Spleen (tissue), 11 donors: ENCODE measurements around the gene CYP2A7. TPM values are rescaled to one million over a fixed set of nuclear protein-coding genes. Genes with fewer than 3 reads are reported as not detected.
A peak's percentile ranks its signal among the peaks of the same experiment; 100 is the strongest.
"Not testable (repeated sequence)": the region's sequence is repeated elsewhere in the genome, so short reads cannot be mapped to it uniquely, and the experiment has no call there.

Experiments
- DNase-seq: peaks from one replicate; pipeline ENCODE4 v3.0.0-alpha.2; 2020
- H3K27ac ChIP-seq, 8 donors: fragments of 200-600 bp; sonication (generic) in 7 of 8; 1 replicate in 4 of 8; 2 replicates in 4 of 8; pipeline versions ENCODE4 v1.5.0 to v1.8.0; 2016 to 2021; ENCODE audit warnings: inconsistent platforms in 4 of 8, mild to moderate bottlenecking in 4 of 8, moderate library complexity in 1 of 8
- H3K27me3 ChIP-seq, 7 donors: fragments of 200-600 bp; sonication (generic) in 6 of 7; replicated peaks in 1 of 7; 1 replicate in 4 of 7; 2 replicates in 3 of 7; pipeline versions ENCODE4 v1.5.0 to v1.8.0; 2016 to 2021; ENCODE audit warnings: inconsistent platforms in 3 of 7, mild to moderate bottlenecking in 1 of 7
- H3K36me3 ChIP-seq, 6 donors: fragments of 200-600 bp; sonication (generic) in 5 of 6; 1 replicate in 4 of 6; 2 replicates in 2 of 6; pipeline versions ENCODE4 v1.5.0 to v1.8.0; 2016 to 2021; ENCODE audit warnings: inconsistent platforms in 2 of 6
- H3K4me1 ChIP-seq, 6 donors: fragments of 200-600 bp; sonication (generic) in 5 of 6; 1 replicate in 3 of 6; 2 replicates in 3 of 6; pipeline versions ENCODE4 v1.5.0 to v1.8.0; 2016 to 2021; ENCODE audit warnings: inconsistent platforms in 3 of 6
- H3K4me3 ChIP-seq, 8 donors: fragments of 200-600 bp; sonication (generic) in 7 of 8; 1 replicate in 4 of 8; 2 replicates in 4 of 8; pipeline versions ENCODE4 v1.5.0 to v1.8.0; 2016 to 2021; ENCODE audit warnings: inconsistent platforms in 4 of 8, mild to moderate bottlenecking in 4 of 8, moderate library complexity in 2 of 8
- H3K9me3 ChIP-seq, 8 donors: fragments of 200-600 bp; sonication (generic) in 7 of 8; 1 replicate in 4 of 8; 2 replicates in 4 of 8; pipeline versions ENCODE4 v1.5.0 to v1.8.0; 2016 to 2021; ENCODE audit warnings: inconsistent platforms in 4 of 8
- POLR2A ChIP-seq, 3 donors: fragments of 450-650 bp; IDR thresholded peaks; one replicate each; pipeline ENCODE4 v1.5.1; 2017; ENCODE audit warnings: antibody characterized with exemption in 3 of 3, mild to moderate bottlenecking in 1 of 3
- POLR2AphosphoS5 ChIP-seq, 3 donors: sonication (generic); formaldehyde crosslinking; IDR thresholded peaks; one replicate each; pipeline ENCODE4 v1.5.1; 2017; ENCODE audit warnings: antibody characterized with exemption in 3 of 3
- WGBS, 5 donors: extraction: QIAGEN DNeasy Blood & Tissue Kit in 3 of 5; methylation state at CpG; one replicate each; pipeline versions ENCODE4 v1.1.5 to v1.1.7; 2013 to 2018; 5-methylcytosine and 5-hydroxymethylcytosine counted together
- intact Hi-C: fragments of 100-400 bp; cut with DNase I; formaldehyde crosslinking; loops from one replicate; pipeline ENCODE4 v1.15.0; 2023; ENCODE audit warnings: low total_unique reads
- polyA plus RNA-seq, 3 donors: library from polyadenylated mRNA; stranded (reverse); fragments of 200-250 nt; gene quantifications; one replicate each; pipeline ENCODE4 v1.2.1, GENCODE V29; 2013
- total RNA-seq, 7 donors: library from RNA; depleted of rRNA in 3 of 7; stranded (reverse); fragments of >200 nt in 3 of 7; fragmentation: NEBNext Ultra II Directional in 4 of 7; extraction: Animal tissue kit (Norgen Biotek cat#: 25700) in 4 of 7; gene quantifications; one replicate each; pipeline versions ENCODE4 v1.1.0 to v1.2.1, GENCODE V29; 2016 to 2021
- TF ChIP-seq, protein P1 (sequence below), 11 experiments: fragments of 200-600 bp in 7 of 11; fragments of 450-650 bp in 4 of 11; sonication (generic) in 4 of 11; IDR thresholded peaks in 8 of 11; conservative IDR thresholded peaks in 3 of 11; 1 replicate in 7 of 11; 2 replicates in 4 of 11; pipeline versions ENCODE4 v1.4.0 to v1.8.0; 2016 to 2021; ENCODE audit warnings: antibody characterized with exemption in 11 of 11, inconsistent platforms in 4 of 11, mild to moderate bottlenecking in 1 of 11
- donor health status: healthy with polysubstance abuse.
- donor health status: DM: no; HTN: no; CAD: no; lungs with moderate emphysema.
- donor health status: DM: no; HTN: no; CAD: no.
- donor health status: Bipolar disorder and iron deficiency.
- donor health status: healthy.
- donor health status: DM: no; HTN: no; CAD: no.
- donor health status: DM: yes; HTN: yes; CAD: no.

Gene CYP2A7
- total and polyA plus RNA-seq, 10 donors = not detected

GRCh38 chr19:40908976-40909375, 26.9 kb upstream of the CYP2A7 start:
- Histone ChIP-seq H3K9me3 (peaks cover 0 to 15% (median 0%) of the 10 kb centered on the region in 8 donors), H3K4me3 (peak overlapping the region in 2 of 8 donors; percentile 30 to 43), H3K27me3 (peaks cover 0 to 62% (median 0%) of the 10 kb centered on the region in 7 donors), H3K27ac (peak overlapping the region in 2 of 8 donors; percentile 29 to 55), H3K4me1 (peaks cover 0 to 12% (median 3%) of the 10 kb centered on the region in 6 donors), H3K36me3 (no peaks in the 10 kb centered on the region)
- 6 to 64% (median 51%) methylated on average over 5 to 6 of the region's 6 CpGs for WGBS, 5 donors
- TF ChIP-seq, protein P1, sequence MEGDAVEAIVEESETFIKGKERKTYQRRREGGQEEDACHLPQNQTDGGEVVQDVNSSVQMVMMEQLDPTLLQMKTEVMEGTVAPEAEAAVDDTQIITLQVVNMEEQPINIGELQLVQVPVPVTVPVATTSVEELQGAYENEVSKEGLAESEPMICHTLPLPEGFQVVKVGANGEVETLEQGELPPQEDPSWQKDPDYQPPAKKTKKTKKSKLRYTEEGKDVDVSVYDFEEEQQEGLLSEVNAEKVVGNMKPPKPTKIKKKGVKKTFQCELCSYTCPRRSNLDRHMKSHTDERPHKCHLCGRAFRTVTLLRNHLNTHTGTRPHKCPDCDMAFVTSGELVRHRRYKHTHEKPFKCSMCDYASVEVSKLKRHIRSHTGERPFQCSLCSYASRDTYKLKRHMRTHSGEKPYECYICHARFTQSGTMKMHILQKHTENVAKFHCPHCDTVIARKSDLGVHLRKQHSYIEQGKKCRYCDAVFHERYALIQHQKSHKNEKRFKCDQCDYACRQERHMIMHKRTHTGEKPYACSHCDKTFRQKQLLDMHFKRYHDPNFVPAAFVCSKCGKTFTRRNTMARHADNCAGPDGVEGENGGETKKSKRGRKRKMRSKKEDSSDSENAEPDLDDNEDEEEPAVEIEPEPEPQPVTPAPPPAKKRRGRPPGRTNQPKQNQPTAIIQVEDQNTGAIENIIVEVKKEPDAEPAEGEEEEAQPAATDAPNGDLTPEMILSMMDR (IDR thresholded peaks at IDR 0.05 in 8 of 11, conservative IDR thresholded peaks at IDR 0.05 in 3 of 11) = peak in 5 of 11 experiments; percentile 10 to 62 (median 44)
- no peak for TF ChIP-seq POLR2AphosphoS5 (IDR thresholded peaks at IDR 0.05)
- TF ChIP-seq POLR2A (IDR thresholded peaks at IDR 0.05) = no peak
- intact Hi-C loops = no loop called here
- no peak for DNase-seq

GRCh38 chr19:40907968-40908735, 26.1 kb upstream of the CYP2A7 start:
- H3K4me3 ChIP-seq = peak overlapping the region in 5 of 8 donors; percentile 7 to 53 (median 30)
- H3K9me3 ChIP-seq = peaks cover 0 to 9% (median 0%) of the 10 kb centered on the region in 8 donors
- 5 to 29% (median 24%) methylated on average over 20 to 21 of the region's 21 CpGs for WGBS, 5 donors
- H3K27me3 ChIP-seq = peaks cover 0 to 56% (median 0%) of the 10 kb centered on the region in 7 donors
- H3K27ac ChIP-seq = peak overlapping the region in 2 of 8 donors; percentile 29 to 55
- no peaks in the 10 kb centered on the region for H3K36me3 ChIP-seq
- TF ChIP-seq, protein P1 (IDR thresholded peaks at IDR 0.05 in 8 of 11, conservative IDR thresholded peaks at IDR 0.05 in 3 of 11) = no peak
- TF ChIP-seq POLR2AphosphoS5 (IDR thresholded peaks at IDR 0.05) = peak in 1 of 3 donors; percentile 19
- TF ChIP-seq POLR2A (IDR thresholded peaks at IDR 0.05) = no peak
- DNase-seq = peak; percentile 85
- intact Hi-C loops = no loop called here
- H3K4me1 ChIP-seq = peaks cover 0 to 12% (median 3%) of the 10 kb centered on the region in 6 donors

DNA sequence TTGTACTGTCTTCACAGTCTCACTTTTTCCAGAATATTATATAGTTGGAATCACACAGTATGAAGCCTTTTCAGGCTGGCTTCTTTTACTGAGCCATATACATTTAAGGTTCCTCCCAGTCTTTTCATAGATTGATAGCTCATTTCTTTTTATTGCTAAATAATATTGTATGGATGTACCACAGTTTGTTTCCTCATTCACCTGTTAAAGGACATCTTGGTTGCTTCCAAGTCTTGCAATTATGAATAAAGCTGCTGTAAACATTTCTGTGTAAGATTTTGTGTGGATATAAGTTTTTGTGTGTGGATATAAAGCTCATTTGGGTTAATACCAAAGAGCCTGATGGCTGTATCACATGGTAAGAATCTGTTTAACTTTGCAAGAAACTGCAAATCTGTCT, 24.5 kb upstream of the CYP2A7 start:
- H3K4me1 ChIP-seq = peaks cover 0 to 12% (median 3%) of the 10 kb centered on the region in 6 donors
- TF ChIP-seq POLR2A (IDR thresholded peaks at IDR 0.05) (no peak), POLR2AphosphoS5 (IDR thresholded peaks at IDR 0.05) (no peak)
- TF ChIP-seq, protein P1 (IDR thresholded peaks at IDR 0.05 in 8 of 11, conservative IDR thresholded peaks at IDR 0.05 in 3 of 11) = no peak
- intact Hi-C loops = no loop called here
- no peak overlapping the region for H3K27ac ChIP-seq
- H3K27me3 ChIP-seq = peaks cover 0 to 41% (median 0%) of the 10 kb centered on the region in 7 donors
- no peaks in the 10 kb centered on the region for H3K36me3 ChIP-seq
- no peaks in the 10 kb centered on the region for H3K9me3 ChIP-seq
- no peak for DNase-seq
- no peak overlapping the region for H3K4me3 ChIP-seq

DNA sequence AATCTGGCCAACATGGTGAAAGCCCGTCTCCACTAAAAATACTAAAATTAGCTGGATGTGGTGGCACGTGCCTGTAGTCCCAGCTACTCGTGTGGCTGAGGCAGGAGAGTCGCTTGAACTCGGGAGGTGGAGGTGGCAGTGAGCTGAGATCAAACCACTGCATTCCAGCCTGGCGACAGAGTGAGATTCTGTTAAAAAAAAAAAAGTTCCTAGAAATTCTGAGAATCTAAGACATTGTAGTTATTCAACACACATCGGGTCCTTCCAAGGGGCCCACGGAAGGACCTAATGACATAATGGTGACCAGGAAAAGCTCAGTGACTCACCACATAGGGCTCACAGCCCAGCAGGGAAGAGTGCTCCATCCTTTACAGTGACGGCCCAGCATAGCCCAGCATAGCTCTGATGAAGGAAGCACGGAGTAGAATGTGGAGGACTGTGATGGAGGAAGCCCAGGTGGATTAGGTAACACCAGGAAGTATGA, 22.7 kb upstream of the CYP2A7 start:
- H3K4me3 ChIP-seq, intact Hi-C loops, H3K36me3 ChIP-seq, DNase-seq, H3K9me3 ChIP-seq, H3K27ac ChIP-seq: not testable (repeated sequence)
- peaks cover 0 to 12% (median 3%) of the 10 kb centered on the region in 6 donors for H3K4me1 ChIP-seq
- H3K27me3 ChIP-seq = peaks cover 0 to 26% (median 0%) of the 10 kb centered on the region in 7 donors
- WGBS, 5 donors = 68 to 83% (median 76%) methylated on average over 10 of the region's 10 CpGs

DNA sequence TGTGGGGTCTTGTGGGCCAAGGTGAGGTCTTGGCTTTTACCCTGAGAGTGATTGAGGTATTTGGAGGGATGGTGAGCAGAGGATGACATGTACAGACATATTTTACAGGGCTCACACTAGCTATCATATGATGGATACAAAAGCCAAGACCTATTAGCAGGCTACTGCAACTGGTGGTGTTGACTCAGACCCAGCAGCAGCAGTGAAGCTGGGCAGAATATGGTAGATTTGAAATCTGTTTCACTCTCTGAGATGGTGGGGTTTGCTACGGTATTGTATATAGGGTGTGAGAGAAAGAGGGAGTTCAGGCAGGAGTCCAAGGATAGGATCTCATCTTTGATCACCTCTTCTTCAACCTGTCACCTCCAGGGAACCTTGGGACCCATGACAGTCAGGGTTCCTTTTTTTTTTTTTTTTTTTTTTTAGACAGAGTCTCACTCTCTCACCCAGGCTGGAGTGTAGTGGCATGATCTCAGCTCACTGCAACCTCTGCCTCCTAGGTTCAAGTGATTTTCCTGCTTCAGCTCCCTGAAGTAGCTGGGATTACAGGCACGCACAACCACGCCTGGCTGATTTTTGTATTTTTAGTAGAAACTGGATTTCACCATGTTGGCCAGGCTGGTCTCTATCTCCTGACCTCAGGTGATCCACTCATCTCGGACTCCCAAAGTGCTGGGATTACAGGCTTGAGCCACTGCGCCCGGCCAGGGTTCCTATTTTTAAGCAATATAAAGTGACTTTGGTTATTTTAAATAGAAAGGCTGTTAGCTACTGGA, 20.1 kb upstream of the CYP2A7 start:
- H3K27me3 ChIP-seq, intact Hi-C loops, H3K27ac ChIP-seq, H3K9me3 ChIP-seq, H3K4me1 ChIP-seq, DNase-seq, H3K4me3 ChIP-seq, H3K36me3 ChIP-seq: not testable (repeated sequence)
- WGBS, 5 donors = 74 to 91% (median 82%) methylated on average over 6 of the region's 6 CpGs

- H3K36me3 ChIP-seq, H3K4me3 ChIP-seq, H3K9me3 ChIP-seq, H3K4me1 ChIP-seq, DNase-seq, intact Hi-C loops, H3K27ac ChIP-seq, H3K27me3 ChIP-seq: not testable (repeated sequence)
- WGBS, 5 donors = 65 to 95% (median 89%) methylated on average over 5 of the region's 5 CpGs
Observed at GRCh38 chr19:40900521-40900920, 18.5 kb upstream of the CYP2A7 start.

DNA sequence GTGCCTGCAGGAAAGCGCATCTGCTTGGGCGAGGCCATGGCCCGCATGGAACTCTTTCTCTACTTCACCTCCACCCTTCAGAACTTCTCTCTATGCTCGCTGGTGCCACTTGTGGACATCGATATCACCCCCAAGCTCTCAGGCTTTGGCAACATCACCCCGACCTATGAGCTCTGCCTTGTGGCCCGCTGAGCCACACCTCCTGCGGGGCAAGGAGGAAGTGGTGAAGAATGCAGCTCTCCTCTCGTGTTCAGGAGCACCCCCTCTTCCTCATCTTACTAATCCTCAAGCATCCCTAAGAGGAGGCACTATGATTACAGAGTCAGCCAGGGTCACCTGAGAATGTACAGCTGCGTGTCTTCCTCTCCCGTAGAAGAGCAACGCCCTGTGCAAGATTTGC, 17.9 kb upstream of the CYP2A7 start:
- H3K27ac ChIP-seq, H3K4me1 ChIP-seq, intact Hi-C loops, H3K27me3 ChIP-seq, H3K36me3 ChIP-seq, H3K4me3 ChIP-seq, H3K9me3 ChIP-seq, DNase-seq: not testable (repeated sequence)
- WGBS, 5 donors = 54 to 67% (median 55%) methylated on average over 12 of the region's 12 CpGs
